Measurements from ENCODE around the gene CHAF1A. TPM values are rescaled to one million over a fixed set of nuclear protein-coding genes. Genes with fewer than 3 reads are reported as not detected.
A peak's percentile ranks its signal among the peaks of the same experiment; 100 is the strongest.

CHAF1A gene
- total and polyA plus RNA-seq, 2 donors (not counting 1 experiment from before 2014, with no cell fraction given), result 5.9 TPM

DNA sequence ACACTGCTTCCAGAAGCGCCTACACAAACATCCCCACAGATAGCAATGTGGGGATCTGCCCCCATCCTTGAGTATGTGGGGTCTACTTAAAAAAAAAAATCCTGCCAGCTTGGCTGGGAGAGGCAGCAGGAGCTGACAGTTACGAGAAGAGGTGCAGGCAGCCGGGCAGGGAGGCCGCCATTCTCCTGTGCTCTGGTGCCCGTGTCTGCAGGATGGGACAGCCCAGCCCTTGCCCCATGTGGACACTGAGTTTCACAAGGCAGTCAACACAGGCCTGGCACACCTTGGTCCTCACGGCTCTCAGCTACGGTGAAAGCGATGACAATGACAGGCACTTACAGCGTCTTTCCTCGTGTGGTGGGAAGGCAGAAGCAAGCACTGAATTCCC is 35.1 kb upstream of the CHAF1A start:
- Histone ChIP-seq H3K79me2 (ENCODE audit: control insufficient read depth, insufficient read depth, low read length) (peaks cover 58% of the 10 kb centered on the region), H4K20me1 (ENCODE audit: control insufficient read depth, extremely low read depth, insufficient read depth, low read length) (no peaks in the 10 kb centered on the region), H3K27me3 (ENCODE audit: control insufficient read depth, insufficient read depth, low read length) (no peaks in the 10 kb centered on the region), H3K4me1 (ENCODE audit: control insufficient read depth, extremely low read depth, insufficient read depth, low read length) (peaks cover 13% of the 10 kb centered on the region), H3K9me3 (ENCODE audit: control insufficient read depth, insufficient read depth, low read depth, low read length) (no peaks in the 10 kb centered on the region), H3K36me3 (ENCODE audit: control insufficient read depth, insufficient read depth, low read length) (peaks cover 40% of the 10 kb centered on the region), H3K27ac (ENCODE audit: insufficient read depth, low read length) (no peak overlapping the region), H2AFZ (ENCODE audit: low read length) (no peak overlapping the region), H3K9ac (ENCODE audit: insufficient read depth, low read length) (no peak overlapping the region), H3K4me3 (replicated peaks in 1 of 4; ENCODE audit: control extremely low read depth in 1 of 4, insufficient read depth in 1 of 4, low read depth in 3 of 4, low read length in 4 of 4) (no peak overlapping the region), H3K4me2 (ENCODE audit: extremely low read depth, insufficient read depth, low read length) (no peak overlapping the region)
- DNase-seq (ENCODE audit: low read depth in 2 of 2), result no peak
- TF ChIP-seq, protein P1, sequence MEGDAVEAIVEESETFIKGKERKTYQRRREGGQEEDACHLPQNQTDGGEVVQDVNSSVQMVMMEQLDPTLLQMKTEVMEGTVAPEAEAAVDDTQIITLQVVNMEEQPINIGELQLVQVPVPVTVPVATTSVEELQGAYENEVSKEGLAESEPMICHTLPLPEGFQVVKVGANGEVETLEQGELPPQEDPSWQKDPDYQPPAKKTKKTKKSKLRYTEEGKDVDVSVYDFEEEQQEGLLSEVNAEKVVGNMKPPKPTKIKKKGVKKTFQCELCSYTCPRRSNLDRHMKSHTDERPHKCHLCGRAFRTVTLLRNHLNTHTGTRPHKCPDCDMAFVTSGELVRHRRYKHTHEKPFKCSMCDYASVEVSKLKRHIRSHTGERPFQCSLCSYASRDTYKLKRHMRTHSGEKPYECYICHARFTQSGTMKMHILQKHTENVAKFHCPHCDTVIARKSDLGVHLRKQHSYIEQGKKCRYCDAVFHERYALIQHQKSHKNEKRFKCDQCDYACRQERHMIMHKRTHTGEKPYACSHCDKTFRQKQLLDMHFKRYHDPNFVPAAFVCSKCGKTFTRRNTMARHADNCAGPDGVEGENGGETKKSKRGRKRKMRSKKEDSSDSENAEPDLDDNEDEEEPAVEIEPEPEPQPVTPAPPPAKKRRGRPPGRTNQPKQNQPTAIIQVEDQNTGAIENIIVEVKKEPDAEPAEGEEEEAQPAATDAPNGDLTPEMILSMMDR (conservative IDR thresholded peaks at IDR 0.05 in 1 of 2, IDR thresholded peaks at IDR 0.05 in 1 of 2; ENCODE audit: low read depth in 1 of 2, low read length in 2 of 2), result no peak
- no peak for TF ChIP-seq EZH2 (IDR thresholded peaks at IDR 0.05; ENCODE audit: low read length, missing control alignments)

DNA sequence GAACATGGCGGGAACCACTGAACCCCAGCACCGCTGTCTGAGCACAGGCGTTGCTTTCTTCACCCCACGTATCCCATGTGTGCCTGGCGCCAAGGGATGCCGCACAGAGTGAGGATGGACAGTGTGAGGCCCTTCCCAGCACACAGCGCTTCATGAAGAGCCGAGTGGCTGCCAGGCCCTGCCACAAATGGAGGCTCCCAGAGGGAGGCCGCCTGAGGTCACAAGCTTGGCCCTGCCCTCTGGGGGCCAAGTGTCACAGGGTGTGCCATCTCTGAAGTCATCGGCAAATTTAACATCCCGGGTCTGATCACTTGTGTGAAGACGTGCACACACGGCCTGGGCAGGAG is 34.7 kb upstream of the CHAF1A start:
- DNase-seq (ENCODE audit: low read depth in 2 of 2), result no peak
- no peak overlapping the region for H3K4me2 ChIP-seq (ENCODE audit: extremely low read depth, insufficient read depth, low read length)
- H3K36me3 ChIP-seq (ENCODE audit: control insufficient read depth, insufficient read depth, low read length), result peaks cover 39% of the 10 kb centered on the region

DNA sequence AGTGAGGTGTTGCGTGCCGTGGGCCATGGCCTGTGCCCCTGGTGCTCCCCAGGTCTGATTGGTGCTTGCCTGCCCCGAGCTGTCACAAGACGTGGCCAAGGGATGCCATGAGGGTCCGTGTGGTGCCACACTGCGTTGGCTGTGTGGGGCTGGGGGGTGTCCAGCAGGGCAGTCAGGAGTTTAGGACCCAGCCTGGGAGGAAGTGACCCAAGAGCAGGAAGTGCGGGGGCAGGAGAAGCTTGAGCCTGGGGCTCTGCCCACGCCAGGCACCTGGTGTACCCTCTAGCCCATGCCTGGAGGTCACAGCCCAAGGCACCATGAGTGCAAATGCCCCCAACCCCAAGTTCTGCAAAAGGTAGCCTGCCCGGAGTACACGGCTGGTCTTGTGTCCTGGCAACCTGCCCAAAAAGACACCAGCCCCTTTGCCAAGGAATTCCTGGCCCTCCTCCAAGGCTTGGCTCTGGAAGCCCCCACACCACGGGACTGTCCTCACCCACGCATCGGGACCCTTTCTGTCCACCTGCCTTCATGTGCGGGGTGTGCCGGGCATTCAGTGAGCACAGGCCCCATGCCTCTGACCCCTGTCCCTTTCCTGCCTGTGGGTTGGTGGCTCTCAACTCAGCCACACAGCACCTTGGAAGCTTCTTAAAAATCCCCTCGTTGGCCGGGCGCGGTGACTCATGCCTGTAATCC is 34.2 kb upstream of the CHAF1A start:
- peaks cover 35% of the 10 kb centered on the region for H3K36me3 ChIP-seq (ENCODE audit: control insufficient read depth, insufficient read depth, low read length)
- no peak for TF ChIP-seq EZH2 (IDR thresholded peaks at IDR 0.05; ENCODE audit: low read length, missing control alignments)
- TF ChIP-seq, protein P1 (conservative IDR thresholded peaks at IDR 0.05 in 1 of 2, IDR thresholded peaks at IDR 0.05 in 1 of 2; ENCODE audit: low read depth in 1 of 2, low read length in 2 of 2), result no peak
- H3K4me2 ChIP-seq (ENCODE audit: extremely low read depth, insufficient read depth, low read length), result no peak overlapping the region
- no peak overlapping the region for H3K9ac ChIP-seq (ENCODE audit: insufficient read depth, low read length)
- no peaks in the 10 kb centered on the region for H4K20me1 ChIP-seq (ENCODE audit: control insufficient read depth, extremely low read depth, insufficient read depth, low read length)
- DNase-seq (ENCODE audit: low read depth in 2 of 2), result peak in 1 of 2 donors; percentile 36
- H3K9me3 ChIP-seq (ENCODE audit: control insufficient read depth, insufficient read depth, low read depth, low read length), result no peaks in the 10 kb centered on the region
- H2AFZ ChIP-seq (ENCODE audit: low read length), result no peak overlapping the region
- H3K27ac ChIP-seq (ENCODE audit: insufficient read depth, low read length), result peak overlapping the region; percentile 52
- H3K4me3 ChIP-seq (replicated peaks in 1 of 4; ENCODE audit: control extremely low read depth in 1 of 4, insufficient read depth in 1 of 4, low read depth in 3 of 4, low read length in 4 of 4), result no peak overlapping the region
- H3K4me1 ChIP-seq (ENCODE audit: control insufficient read depth, extremely low read depth, insufficient read depth, low read length), result peaks cover 22% of the 10 kb centered on the region
- H3K79me2 ChIP-seq (ENCODE audit: control insufficient read depth, insufficient read depth, low read length), result peaks cover 67% of the 10 kb centered on the region
- no peaks in the 10 kb centered on the region for H3K27me3 ChIP-seq (ENCODE audit: control insufficient read depth, insufficient read depth, low read length)

More for the DNA sequence above, 34.7 kb upstream of the CHAF1A start:
- peaks cover 17% of the 10 kb centered on the region for H3K4me1 ChIP-seq (ENCODE audit: control insufficient read depth, extremely low read depth, insufficient read depth, low read length)
- no peak overlapping the region for H3K4me3 ChIP-seq (replicated peaks in 1 of 4; ENCODE audit: control extremely low read depth in 1 of 4, insufficient read depth in 1 of 4, low read depth in 3 of 4, low read length in 4 of 4)
- no peaks in the 10 kb centered on the region for H3K27me3 ChIP-seq (ENCODE audit: control insufficient read depth, insufficient read depth, low read length)
- H3K79me2 ChIP-seq (ENCODE audit: control insufficient read depth, insufficient read depth, low read length), result peaks cover 62% of the 10 kb centered on the region
- no peaks in the 10 kb centered on the region for H4K20me1 ChIP-seq (ENCODE audit: control insufficient read depth, extremely low read depth, insufficient read depth, low read length)
- no peak overlapping the region for H2AFZ ChIP-seq (ENCODE audit: low read length)
- TF ChIP-seq, protein P1 (conservative IDR thresholded peaks at IDR 0.05 in 1 of 2, IDR thresholded peaks at IDR 0.05 in 1 of 2; ENCODE audit: low read depth in 1 of 2, low read length in 2 of 2), result no peak
- no peak for TF ChIP-seq EZH2 (IDR thresholded peaks at IDR 0.05; ENCODE audit: low read length, missing control alignments)
- H3K27ac ChIP-seq (ENCODE audit: insufficient read depth, low read length), result peak overlapping the region; percentile 52
- H3K9me3 ChIP-seq (ENCODE audit: control insufficient read depth, insufficient read depth, low read depth, low read length), result no peaks in the 10 kb centered on the region
- no peak overlapping the region for H3K9ac ChIP-seq (ENCODE audit: insufficient read depth, low read length)
